Measurements from ENCODE around the gene ATP1B1. TPM values are rescaled to one million over a fixed set of nuclear protein-coding genes. Genes with fewer than 3 reads are reported as not detected.
"Not testable (repeated sequence)": the region's sequence is repeated elsewhere in the genome, so short reads cannot be mapped to it uniquely, and the experiment has no call there.

Gene ATP1B1
- total RNA-seq, 1 experiment from 2014 or later = 48.6 TPM

DNA sequence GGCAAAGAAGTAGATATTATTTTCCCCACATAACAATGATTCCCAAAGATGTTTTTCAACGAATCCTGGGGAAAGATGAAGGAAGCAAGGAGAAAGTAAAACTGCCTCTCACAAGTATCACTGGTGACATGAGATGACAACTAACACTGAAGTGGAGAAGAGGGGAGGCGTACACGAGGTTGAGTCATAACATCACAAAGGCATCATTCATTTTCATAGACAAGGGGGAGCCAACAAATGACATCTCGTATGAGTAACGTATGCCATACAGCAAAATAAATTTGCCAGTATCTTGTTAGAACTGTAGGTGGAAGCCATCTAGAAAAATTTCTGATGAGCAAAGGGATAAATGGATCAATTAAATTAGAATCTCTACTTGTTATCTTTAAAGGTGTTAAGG, 56.6 kb downstream of the ATP1B1 start (continued):
- TF ChIP-seq ELF1 (IDR thresholded peaks at IDR 0.05; ENCODE audit: borderline replicate concordance, low read depth) = no peak
- no peak for TF ChIP-seq TCF7L2 (IDR thresholded peaks at IDR 0.05; ENCODE audit: borderline replicate concordance, extremely low read depth, insufficient read depth, insufficient read length)
- TF ChIP-seq CEBPB (IDR thresholded peaks at IDR 0.05; ENCODE audit: low read depth) = no peak
- peak; percentile 8; the same call in 1 of the 2 replicates for TF ChIP-seq EGR1 (IDR thresholded peaks at IDR 0.05; ENCODE audit: low read depth)
- no peak for TF ChIP-seq ZFX (IDR thresholded peaks at IDR 0.05)
- TF ChIP-seq, protein P1, sequence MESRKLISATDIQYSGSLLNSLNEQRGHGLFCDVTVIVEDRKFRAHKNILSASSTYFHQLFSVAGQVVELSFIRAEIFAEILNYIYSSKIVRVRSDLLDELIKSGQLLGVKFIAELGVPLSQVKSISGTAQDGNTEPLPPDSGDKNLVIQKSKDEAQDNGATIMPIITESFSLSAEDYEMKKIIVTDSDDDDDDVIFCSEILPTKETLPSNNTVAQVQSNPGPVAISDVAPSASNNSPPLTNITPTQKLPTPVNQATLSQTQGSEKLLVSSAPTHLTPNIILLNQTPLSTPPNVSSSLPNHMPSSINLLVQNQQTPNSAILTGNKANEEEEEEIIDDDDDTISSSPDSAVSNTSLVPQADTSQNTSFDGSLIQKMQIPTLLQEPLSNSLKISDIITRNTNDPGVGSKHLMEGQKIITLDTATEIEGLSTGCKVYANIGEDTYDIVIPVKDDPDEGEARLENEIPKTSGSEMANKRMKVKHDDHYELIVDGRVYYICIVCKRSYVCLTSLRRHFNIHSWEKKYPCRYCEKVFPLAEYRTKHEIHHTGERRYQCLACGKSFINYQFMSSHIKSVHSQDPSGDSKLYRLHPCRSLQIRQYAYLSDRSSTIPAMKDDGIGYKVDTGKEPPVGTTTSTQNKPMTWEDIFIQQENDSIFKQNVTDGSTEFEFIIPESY (IDR thresholded peaks at IDR 0.05; ENCODE audit: extremely low read depth, insufficient replicate concordance, low read length) = no peak
- TF ChIP-seq JUND (IDR thresholded peaks at IDR 0.05) = peak; percentile 75
- TF ChIP-seq, protein P2, sequence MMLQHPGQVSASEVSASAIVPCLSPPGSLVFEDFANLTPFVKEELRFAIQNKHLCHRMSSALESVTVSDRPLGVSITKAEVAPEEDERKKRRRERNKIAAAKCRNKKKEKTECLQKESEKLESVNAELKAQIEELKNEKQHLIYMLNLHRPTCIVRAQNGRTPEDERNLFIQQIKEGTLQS (IDR thresholded peaks at IDR 0.05) = no peak
- TF ChIP-seq ZNF274 (IDR thresholded peaks at IDR 0.05; ENCODE audit: low read depth, low read length) = no peak

DNA sequence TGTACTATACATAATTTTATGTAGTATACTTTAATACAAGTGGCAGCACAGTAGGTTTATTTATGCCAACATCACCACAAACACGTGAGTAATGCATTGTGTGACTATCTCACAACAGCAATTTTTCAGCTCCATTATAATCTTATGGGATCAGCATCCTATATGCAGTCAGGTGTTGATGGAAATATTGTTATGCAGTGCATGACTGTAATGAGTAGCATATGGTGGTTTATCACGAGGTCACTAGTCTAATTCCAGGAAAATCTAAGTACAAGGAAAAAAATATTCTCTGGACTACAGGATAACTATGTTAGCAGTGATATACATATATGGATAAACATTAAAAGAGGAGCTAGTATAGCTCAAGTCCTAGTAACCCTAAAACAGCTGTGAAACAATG, 69.0 kb downstream of the ATP1B1 start:
- Histone ChIP-seq H3K9ac (ENCODE audit: low read length) (no peak overlapping the region), H3K27ac (ENCODE audit: low read depth, low read length) (no peak overlapping the region), H3K9me3 (ENCODE audit: control insufficient read depth in 1 of 2, insufficient read depth in 1 of 2, low read depth in 1 of 2, low read length in 2 of 2) (no peaks in the 10 kb centered on the region), H3K27me3 (ENCODE audit: insufficient read depth, low read length) (no peaks in the 10 kb centered on the region), H3K4me3 (replicated peaks in 1 of 2; ENCODE audit: low read depth in 1 of 2, low read length in 2 of 2) (no peak overlapping the region), H3K4me2 (ENCODE audit: low read length) (no peak overlapping the region), H2AFZ (ENCODE audit: low read depth, low read length, poor library complexity, severe bottlenecking) (no peak overlapping the region), H4K20me1 (ENCODE audit: insufficient read depth) (no peaks in the 10 kb centered on the region), H3K4me1 (ENCODE audit: control insufficient read depth in 1 of 2, insufficient read depth in 2 of 2, low read length in 2 of 2) (no peaks in the 10 kb centered on the region), H3K79me2 (ENCODE audit: insufficient read depth, low read length) (no peaks in the 10 kb centered on the region), H3K36me3 (ENCODE audit: control insufficient read depth in 1 of 2, insufficient read depth in 2 of 2, low read length in 2 of 2) (no peaks in the 10 kb centered on the region), H3K9me2 (ENCODE audit: insufficient read depth) (no peaks in the 10 kb centered on the region)
- intact Hi-C loops (cut with micrococcal nuclease) = loop anchor here (5.0 kb wide), 1 partner anchor 652 kb away; no protein-coding TSS in a partner anchor
- no peak for DNase-seq (ENCODE audit: low read depth, low spot score)
- ChIA-PET RAD21 (ENCODE audit: low non-redundant PET in 1 of 2, low total read pairs in 2 of 2, uncharacterized antibody in 2 of 2, unreplicated experiment in 2 of 2) (interaction anchor here in 1 of 2 experiments (0.6 kb wide), 1 partner anchor 128 kb away, joined by 4 read pairs; no protein-coding TSS in a partner anchor), CTCF (no interaction called here), POLR2A (interaction anchor here (1.2 kb wide), 1 partner anchor 10 kb away, joined by 3 read pairs; no protein-coding TSS in a partner anchor)
- no peak for ATAC-seq
- BruUV-seq (replicated peaks) = no TSS peak
- no peak for TF ChIP-seq EZH2 (IDR thresholded peaks at IDR 0.05)

DNA sequence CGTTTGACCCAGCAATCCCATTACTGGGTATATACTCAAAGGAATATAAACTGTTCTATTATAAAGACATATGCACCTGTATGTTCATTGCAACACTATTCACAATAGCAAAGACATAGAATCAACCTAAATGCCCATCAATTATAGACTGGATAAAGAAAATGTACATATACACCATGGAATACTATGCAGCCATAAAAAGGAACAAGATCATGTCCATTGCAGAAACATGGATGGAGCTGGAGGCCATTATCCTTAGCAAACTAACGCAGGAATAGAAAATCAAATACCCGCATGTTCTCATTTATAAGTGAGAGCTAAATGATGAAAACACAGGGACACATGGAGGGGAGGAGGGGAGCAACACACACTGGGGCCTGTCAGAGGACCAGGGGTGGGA, 72.9 kb downstream of the ATP1B1 start:
- CTCF ChIA-PET; RAD21 ChIA-PET (ENCODE audit: low non-redundant PET in 1 of 2, low total read pairs in 2 of 2, uncharacterized antibody in 2 of 2, unreplicated experiment in 2 of 2): not testable (repeated sequence)

More for the DNA sequence above, 72.9 kb downstream of the ATP1B1 start:
- intact Hi-C loops (cut with micrococcal nuclease) = loop anchor here (5.0 kb wide), 1 partner anchor 648 kb away; no protein-coding TSS in a partner anchor
- ATAC-seq; H3K79me2 ChIP-seq (ENCODE audit: insufficient read depth, low read length); H3K27me3 ChIP-seq (ENCODE audit: insufficient read depth, low read length); POLR2A ChIA-PET; H3K9me3 ChIP-seq (ENCODE audit: control insufficient read depth in 1 of 2, insufficient read depth in 1 of 2, low read depth in 1 of 2, low read length in 2 of 2); H3K36me3 ChIP-seq (ENCODE audit: control insufficient read depth in 1 of 2, insufficient read depth in 2 of 2, low read length in 2 of 2); H3K4me1 ChIP-seq (ENCODE audit: control insufficient read depth in 1 of 2, insufficient read depth in 2 of 2, low read length in 2 of 2); H3K9ac ChIP-seq (ENCODE audit: low read length); H3K27ac ChIP-seq (ENCODE audit: low read depth, low read length); H3K4me3 ChIP-seq (replicated peaks in 1 of 2; ENCODE audit: low read depth in 1 of 2, low read length in 2 of 2); H3K4me2 ChIP-seq (ENCODE audit: low read length); H3K9me2 ChIP-seq (ENCODE audit: insufficient read depth); DNase-seq (ENCODE audit: low read depth, low spot score); H4K20me1 ChIP-seq (ENCODE audit: insufficient read depth); BruUV-seq (replicated peaks); H2AFZ ChIP-seq (ENCODE audit: low read depth, low read length, poor library complexity, severe bottlenecking): not testable (repeated sequence)
